GM23248 (cell line): ENCODE results near the gene PLK2. TPM values are rescaled to one million over a fixed set of nuclear protein-coding genes. Genes with fewer than 3 reads are reported as not detected.
A peak's percentile ranks its signal among the peaks of the same experiment; 100 is the strongest.

Experiments
- DNase-seq: peaks from one replicate; pipeline ENCODE4 v3.0.0-alpha.2; 2015
- H2AFZ ChIP-seq: fragments of 200-600 bp; sonication (generic); 2 replicates; pipeline ENCODE4 v1.6.1; 2016; ENCODE audit warnings: antibody characterized with exemption
- H3F3A ChIP-seq: fragments of 200-600 bp; sonication (generic); 2 replicates; pipeline ENCODE4 v1.6.1; 2016; ENCODE audit warnings: mild to moderate bottlenecking, antibody characterized with exemption, mixed run types; ENCODE audit not compliant: insufficient read depth
- H3K27ac ChIP-seq: fragments of 200-600 bp; sonication (generic); 2 replicates; pipeline ENCODE4 v1.5.1; 2016; ENCODE audit warnings: mild to moderate bottlenecking
- H3K27me3 ChIP-seq: fragments of 200-600 bp; sonication (generic); replicated peaks from 2 replicates; pipeline ENCODE4 v1.6.1; 2016; ENCODE audit warnings: mild to moderate bottlenecking; ENCODE audit not compliant: insufficient read depth
- H3K36me3 ChIP-seq: fragments of 200-600 bp; sonication (generic); 2 replicates; pipeline ENCODE4 v1.6.1; 2016; ENCODE audit warnings: low read depth, mild to moderate bottlenecking
- H3K4me1 ChIP-seq: fragments of 200-600 bp; sonication (generic); 2 replicates; pipeline ENCODE4 v1.6.1; 2016; ENCODE audit warnings: mild to moderate bottlenecking; ENCODE audit not compliant: insufficient read depth
- H3K4me2 ChIP-seq: fragments of 200-600 bp; sonication (generic); one replicate; pipeline ENCODE4 v1.6.1; 2016; ENCODE audit warnings: mild to moderate bottlenecking; ENCODE audit not compliant: unreplicated experiment
- H3K4me3 ChIP-seq: fragments of 200-600 bp; sonication (generic); 2 replicates; pipeline ENCODE4 v1.5.1; 2016; ENCODE audit warnings: mild to moderate bottlenecking
- H3K79me2 ChIP-seq: fragments of 200-600 bp; sonication (generic); 2 replicates; pipeline ENCODE4 v1.6.1; 2016; ENCODE audit warnings: mild to moderate bottlenecking; ENCODE audit not compliant: insufficient read depth
- H3K9ac ChIP-seq: fragments of 200-600 bp; sonication (generic); 2 replicates; pipeline ENCODE4 v1.6.1; 2016; ENCODE audit warnings: mild to moderate bottlenecking
- H3K9me2 ChIP-seq: fragments of 200-600 bp; sonication (generic); 2 replicates; pipeline ENCODE4 v1.6.1; 2016; ENCODE audit warnings: mixed run types, mild to moderate bottlenecking, moderate library complexity; ENCODE audit not compliant: insufficient read depth
- H3K9me3 ChIP-seq: fragments of 200-600 bp; sonication (generic); one replicate; pipeline ENCODE4 v1.6.1; 2017; ENCODE audit warnings: low read depth
- H4K20me1 ChIP-seq: fragments of 200-600 bp; sonication (generic); 2 replicates; pipeline ENCODE4 v1.6.0; 2016; ENCODE audit not compliant: insufficient read depth
- EZH2 ChIP-seq: fragments of 200-600 bp; sonication (generic); IDR thresholded peaks from 2 replicates; pipeline ENCODE4 v1.6.1; 2018; ENCODE audit warnings: antibody characterized with exemption, mild to moderate bottlenecking; ENCODE audit not compliant: insufficient read depth, poor library complexity, severe bottlenecking
- EZH2phosphoT487 ChIP-seq: fragments of 200-600 bp; sonication (generic); IDR thresholded peaks from 2 replicates; pipeline ENCODE4 v1.6.1; 2018; ENCODE audit warnings: antibody characterized with exemption, moderate library complexity, mild to moderate bottlenecking, low read depth; ENCODE audit not compliant: insufficient read depth
- WGBS, 2 experiments: methylation state at CpG; one replicate each; pipeline ENCODE4 v1.1.6; 2015 to 2017; ENCODE audit warnings: low lambda C conversion rate in 2 of 2, low coverage in 1 of 2; ENCODE audit errors: missing lambda C conversion rate in 2 of 2; 5-methylcytosine and 5-hydroxymethylcytosine counted together
- in situ Hi-C: fragments of 300-500 bp; cut with MboI; formaldehyde crosslinking; loops from 2 replicates; pipeline ENCODE4 v1.15.0; 2020
- polyA plus RNA-seq: library from polyadenylated mRNA; unstranded; fragments of >200 nt; fragmentation: Nextera tagmentation; extraction: Ambion mirVana; gene quantifications from 2 replicates; pipeline ENCODE4 v1.2.1, GENCODE V29; 2016
- total RNA-seq: library from RNA; depleted of rRNA; stranded (reverse); fragments of >200 nt; shearing (Covaris generic); gene quantifications from 2 replicates; pipeline ENCODE4 v1.2.3, GENCODE V29; 2014

PLK2 gene
- total and polyA plus RNA-seq, 2 experiments from 2014 or later = 43.8 to 92.3 TPM

GRCh38 chr5:58455480-58455879 lies 4.4 kb downstream of the PLK2 start:
- Histone ChIP-seq H2AFZ (no peak overlapping the region), H4K20me1 (no peaks in the 10 kb centered on the region; the same call in 1 of the 2 replicates), H3K4me1 (peaks cover 36% of the 10 kb centered on the region), H3K36me3 (peaks cover 62% of the 10 kb centered on the region), H3K9ac (no peak overlapping the region), H3K9me3 (no peaks in the 10 kb centered on the region), H3F3A (peaks cover 53% of the 10 kb centered on the region; the same call in 1 of the 2 replicates), H3K4me2 (no peak overlapping the region), H3K79me2 (peaks cover 33% of the 10 kb centered on the region), H3K4me3 (peak overlapping the region; percentile 98; the same call in 1 of the 2 replicates), H3K27ac (no peak overlapping the region), H3K9me2 (no peaks in the 10 kb centered on the region), H3K27me3 (no peaks in the 10 kb centered on the region)
- WGBS, 2 experiments = 95 to 99% methylated on average over 5 of the region's 5 CpGs
- no peak for DNase-seq
- TF ChIP-seq EZH2phosphoT487 (no peak), EZH2 (no peak)
- in situ Hi-C loops = loop anchor here (5.0 to 25.0 kb wide), 3 partner anchors 568 to 1543 kb away; partner anchors contain the start of gene SETD9

- Histone ChIP-seq H3K9ac (no peak overlapping the region), H3K9me3 (no peaks in the 10 kb centered on the region), H3K36me3 (peaks cover 62% of the 10 kb centered on the region), H4K20me1 (no peaks in the 10 kb centered on the region; the same call in 1 of the 2 replicates), H3F3A (peaks cover 57% of the 10 kb centered on the region; the same call in 1 of the 2 replicates), H3K4me1 (peaks cover 36% of the 10 kb centered on the region), H3K27ac (no peak overlapping the region), H3K27me3 (no peaks in the 10 kb centered on the region), H3K4me3 (no peak overlapping the region), H3K79me2 (peaks cover 33% of the 10 kb centered on the region), H3K9me2 (no peaks in the 10 kb centered on the region), H2AFZ (no peak overlapping the region), H3K4me2 (no peak overlapping the region)
- WGBS, 2 experiments = 62 to 66% methylated on average over 5 of the region's 5 CpGs
- in situ Hi-C loops = loop anchor here (5.0 to 25.0 kb wide), 3 partner anchors 568 to 1543 kb away; partner anchors contain the start of gene SETD9
- DNase-seq = peak; percentile 44
- no peak for TF ChIP-seq EZH2
These were observed 4.8 kb downstream of the PLK2 start for GRCh38 chr5:58455066-58455465.

- Histone ChIP-seq H3K4me1 (peaks cover 36% of the 10 kb centered on the region), H3K27ac (no peak overlapping the region), H3K4me3 (no peak overlapping the region), H4K20me1 (no peaks in the 10 kb centered on the region; the same call in 1 of the 2 replicates), H3K36me3 (peaks cover 62% of the 10 kb centered on the region), H3K4me2 (no peak overlapping the region), H3K9ac (no peak overlapping the region), H3F3A (peaks cover 60% of the 10 kb centered on the region; the same call in 1 of the 2 replicates), H3K79me2 (peaks cover 26% of the 10 kb centered on the region), H3K9me2 (no peaks in the 10 kb centered on the region), H3K9me3 (no peaks in the 10 kb centered on the region), H3K27me3 (no peaks in the 10 kb centered on the region), H2AFZ (no peak overlapping the region)
- TF ChIP-seq EZH2 (no peak), EZH2phosphoT487 (no peak)
- no peak for DNase-seq
- in situ Hi-C loops = loop anchor here (25.0 kb wide), 2 partner anchors 792 to 1542 kb away; partner anchors contain the start of gene SETD9
- WGBS, 2 experiments = 100% methylated on average over 1 of the region's 1 CpG
These were observed 5.9 kb downstream of the PLK2 start for GRCh38 chr5:58454025-58454424.

- no peak overlapping the region for H2AFZ ChIP-seq
- no peaks in the 10 kb centered on the region for H3K9me3 ChIP-seq
- peaks cover 59% of the 10 kb centered on the region for H3K36me3 ChIP-seq
- H3K27me3 ChIP-seq = no peaks in the 10 kb centered on the region
- no peak overlapping the region for H3K27ac ChIP-seq
- H3K4me1 ChIP-seq = peaks cover 36% of the 10 kb centered on the region
- H3K4me2 ChIP-seq = no peak overlapping the region
- in situ Hi-C loops = loop anchor here (25.0 kb wide), 2 partner anchors 791 to 1541 kb away; partner anchors contain the start of gene SETD9
- H3K79me2 ChIP-seq = peaks cover 18% of the 10 kb centered on the region
- no peak overlapping the region for H3K4me3 ChIP-seq
- no peak overlapping the region for H3K9ac ChIP-seq
- no peaks in the 10 kb centered on the region for H3K9me2 ChIP-seq
- TF ChIP-seq EZH2phosphoT487 (no peak), EZH2 (no peak)
- no peaks in the 10 kb centered on the region; the same call in 1 of the 2 replicates for H4K20me1 ChIP-seq
- DNase-seq = no peak
- H3F3A ChIP-seq = peaks cover 60% of the 10 kb centered on the region; the same call in 1 of the 2 replicates
These were observed 6.6 kb downstream of the PLK2 start for GRCh38 chr5:58453306-58453705.
